Activated naive CD4-positive, alpha-beta T cell treated with anti-CD3 and anti-CD28 coated beads, Interleukin-2, amount 50 U/mL, for 72 hours (primary cell): ENCODE data around the gene MPP7. TPM values are rescaled to one million over a fixed set of nuclear protein-coding genes. Genes with fewer than 3 reads are reported as not detected.

ENCODE experiments used
- ATAC-seq, 2 donors: fragments of 150-1000 bp; cut with Tn5 transposase; 2 replicates each; pipeline ENCODE4 v1.10.0; 2021; ENCODE audit warnings: mild to moderate bottlenecking in 2 of 2, moderate library complexity in 2 of 2
- DNase-seq, 2 donors: peaks; one replicate each; pipeline ENCODE4 v3.0.0; 2021 to 2022; ENCODE audit warnings: low spot score in 2 of 2
- H3K27ac Mint-ChIP-seq, 2 donors: one replicate each; pipeline ENCODE4 v1.8.0; 2022; ENCODE audit warnings: mild to moderate bottlenecking in 2 of 2, mixed read lengths in 2 of 2
- H3K36me3 Mint-ChIP-seq, 2 donors: one replicate each; pipeline ENCODE4 v1.8.0; 2022; ENCODE audit warnings: mixed read lengths in 2 of 2
- H3K9me3 Mint-ChIP-seq, 2 donors: one replicate each; pipeline ENCODE4 v1.8.0; 2022; ENCODE audit warnings: mixed read lengths in 2 of 2
- total RNA-seq, 2 donors: library from RNA; stranded (reverse); gene quantifications; one replicate each; pipeline ENCODE4 v1.2.3, GENCODE V29; 2022

MPP7 gene
- total RNA-seq, 2 donors from 2014 or later = 13.2 to 24.4 TPM

- no peak for ATAC-seq
- no peak overlapping the region for H3K27ac Mint-ChIP-seq
Observed at GRCh38 chr10:28253169-28253785, 49.6 kb downstream of the MPP7 start.

More at GRCh38 chr10:28253169-28253785, 49.6 kb downstream of the MPP7 start:
- H3K9me3 Mint-ChIP-seq = no peaks in the 10 kb centered on the region
- H3K36me3 Mint-ChIP-seq = no peaks in the 10 kb centered on the region
- DNase-seq = no peak

Other genes starting within 250 kb of the MPP7 start
- 100 to 1,000 TPM; 119 to 120 TPM for gene WAC, start 230.1 kb upstream of the MPP7 start, total RNA-seq